Mesenteric fat pad (tissue), 1 donor: ENCODE data around the gene SMC1B. TPM values are rescaled to one million over a fixed set of nuclear protein-coding genes. Genes with fewer than 3 reads are reported as not detected.

Experiments used
- DNase-seq: peaks from one replicate; pipeline ENCODE4 v3.0.0-alpha.2; 2020; ENCODE audit warnings: low spot score
- total RNA-seq: library from RNA; stranded (reverse); fragmentation: NEBNext Ultra II Directional; extraction: Animal tissue kit (Norgen Biotek cat#: 25700); gene quantifications from one replicate; pipeline ENCODE4 v1.2.1, GENCODE V29; 2021
- donor health status: DM: yes; HTN: yes; CAD: no.

The SMC1B gene
- total RNA-seq, 1 donor from 2014 or later, result not detected

- DNase-seq, result no peak
Observed at GRCh38 chr22:45322873-45323525, 90.4 kb downstream of the SMC1B start.

- DNase-seq, result no peak
Observed at GRCh38 chr22:45321827-45322226, 91.6 kb downstream of the SMC1B start.

GRCh38 chr22:45320357-45320976, 92.9 kb downstream of the SMC1B start:
- no peak for DNase-seq

GRCh38 chr22:45319324-45319685, 94.1 kb downstream of the SMC1B start:
- no peak for DNase-seq

- no peak for DNase-seq
Observed at GRCh38 chr22:45318558-45319323, 94.7 kb downstream of the SMC1B start.

GRCh38 chr22:45318168-45318557, 95.2 kb downstream of the SMC1B start:
- no peak for DNase-seq

- no peak for DNase-seq
Observed at GRCh38 chr22:45317551-45318167, 95.7 kb downstream of the SMC1B start.

- DNase-seq, result no peak
Observed at GRCh38 chr22:45316796-45317526, 96.4 kb downstream of the SMC1B start.

GRCh38 chr22:45314786-45315185, 98.6 kb downstream of the SMC1B start:
- DNase-seq, result no peak

GRCh38 chr22:45314054-45314721, 99.2 kb downstream of the SMC1B start:
- no peak for DNase-seq

- no peak for DNase-seq
Observed at GRCh38 chr22:45312856-45313255, 100.5 kb downstream of the SMC1B start.

GRCh38 chr22:45312415-45312814, 101.0 kb downstream of the SMC1B start:
- no peak for DNase-seq

- no peak for DNase-seq
Observed at GRCh38 chr22:45310977-45311531, 102.3 kb downstream of the SMC1B start.

- DNase-seq, result no peak
Observed at GRCh38 chr22:45310331-45310976, 102.9 kb downstream of the SMC1B start.

- DNase-seq, result peak; percentile 99
Observed at GRCh38 chr22:45309422-45310227, 103.8 kb downstream of the SMC1B start, which contains the start of gene FAM118A. Gene FAM118A (plus strand): TSS chr22:45309934. CDS start chr22:45322380, 12,446 bp downstream.

GRCh38 chr22:45308957-45309421, 104.4 kb downstream of the SMC1B start:
- no peak for DNase-seq

- no peak for DNase-seq
Observed at GRCh38 chr22:45308391-45308956, 104.9 kb downstream of the SMC1B start.

GRCh38 chr22:45306139-45306538, 107.3 kb downstream of the SMC1B start:
- DNase-seq, result no peak
